BJ (cell line): Measurements from ENCODE around the gene MAN1C1. TPM values are rescaled to one million over a fixed set of nuclear protein-coding genes. Genes with fewer than 3 reads are reported as not detected.

ENCODE experiments used
- CTCF ChIA-PET: fragments of 350-600 bp; formaldehyde crosslinking; extraction: SDS; loops from one replicate; lab custom pipeline; 2021; ENCODE audit warnings: antibody characterized with exemption, inconsistent platforms; lab: Yijun Ruan, JAX
- POLR2A ChIA-PET: fragments of 300-600 bp; sonication (Branson Sonifier 250); formaldehyde crosslinking; extraction: SDS; loops from one replicate; lab custom pipeline; 2021; ENCODE audit warnings: antibody characterized with exemption; lab: Charles Lee
- DNase-seq: peaks from one replicate; pipeline ENCODE4 v3.0.0-alpha.2; 2011; ENCODE audit warnings: low read depth
- H3K27me3 ChIP-seq: 2 replicates; pipeline ENCODE4 v1.6.0; 2011; ENCODE audit warnings: low read length; ENCODE audit not compliant: control insufficient read depth, insufficient read depth
- H3K36me3 ChIP-seq: 2 replicates; pipeline ENCODE4 v1.5.1; 2011; ENCODE audit warnings: low read length; ENCODE audit not compliant: control insufficient read depth, insufficient read depth
- H3K4me3 ChIP-seq: 2 replicates; pipeline ENCODE4 v1.5.1; 2011; ENCODE audit warnings: low read depth, mild to moderate bottlenecking, control low read depth, low read length
- CTCF ChIP-seq: IDR thresholded peaks from 2 replicates; pipeline ENCODE4 v1.5.1; 2011; ENCODE audit warnings: low read depth, mild to moderate bottlenecking, control low read depth, inconsistent platforms, low read length, moderate library complexity; ENCODE audit not compliant: insufficient read depth
- polyA plus RNA-seq: library from polyadenylated mRNA; depleted of rRNA; stranded (reverse); fragments of >200 nt; gene quantifications from 2 replicates; pipeline ENCODE4 v1.2.3, GENCODE V29; 2011

Gene MAN1C1
- polyA plus RNA-seq, 1 experiment: 1.1 TPM

GRCh38 chr1:25690396-25690956 is 73.9 kb downstream of the MAN1C1 start:
- Histone ChIP-seq H3K27me3 (peaks cover 7% of the 10 kb centered on the region), H3K36me3 (no peaks in the 10 kb centered on the region), H3K4me3 (no peak overlapping the region)
- no peak for TF ChIP-seq CTCF
- DNase-seq: no peak
- POLR2A ChIA-PET: no interaction called here
- CTCF ChIA-PET: no interaction called here

- Histone ChIP-seq H3K27me3 (peaks cover 7% of the 10 kb centered on the region), H3K36me3 (no peaks in the 10 kb centered on the region), H3K4me3 (no peak overlapping the region)
- CTCF ChIA-PET: interaction anchor here (1.0 kb wide), 1 partner anchor 98 kb away, joined by 3 read pairs; no protein-coding TSS in a partner anchor
- no peak for DNase-seq
- no peak for TF ChIP-seq CTCF
- POLR2A ChIA-PET: no interaction called here
These were observed 74.6 kb downstream of the MAN1C1 start for GRCh38 chr1:25691211-25691610.

GRCh38 chr1:25692560-25692959 is 76.0 kb downstream of the MAN1C1 start:
- Histone ChIP-seq H3K36me3 (no peaks in the 10 kb centered on the region), H3K4me3 (no peak overlapping the region), H3K27me3 (peaks cover 6% of the 10 kb centered on the region)
- TF ChIP-seq CTCF: peak; percentile 31; the same call in 1 of the 2 replicates
- POLR2A ChIA-PET: no interaction called here
- no peak for DNase-seq
- CTCF ChIA-PET: interaction anchor here (1.1 to 1.3 kb wide), 4 partner anchors 10 to 84 kb away, joined by 3 to 5 read pairs (median 3); no protein-coding TSS in a partner anchor

- CTCF ChIA-PET: interaction anchor here (0.7 to 1.5 kb wide), 12 partner anchors 8 to 454 kb away, joined by 3 to 8 read pairs (median 4); no protein-coding TSS in a partner anchor
- POLR2A ChIA-PET: no interaction called here
These were observed 77.8 kb downstream of the MAN1C1 start for GRCh38 chr1:25694167-25695007.

More at GRCh38 chr1:25694167-25695007, 77.8 kb downstream of the MAN1C1 start:
- peaks cover 6% of the 10 kb centered on the region for H3K27me3 ChIP-seq
- no peaks in the 10 kb centered on the region for H3K36me3 ChIP-seq
- H3K4me3 ChIP-seq: no peak overlapping the region
- peak; percentile 55 for DNase-seq
- peak; percentile 37 for TF ChIP-seq CTCF
